Measurements from ENCODE around the gene YAF2.
"Not testable (repeated sequence)": the region's sequence is repeated elsewhere in the genome, so short reads cannot be mapped to it uniquely, and the experiment has no call there.

Gene YAF2

DNA sequence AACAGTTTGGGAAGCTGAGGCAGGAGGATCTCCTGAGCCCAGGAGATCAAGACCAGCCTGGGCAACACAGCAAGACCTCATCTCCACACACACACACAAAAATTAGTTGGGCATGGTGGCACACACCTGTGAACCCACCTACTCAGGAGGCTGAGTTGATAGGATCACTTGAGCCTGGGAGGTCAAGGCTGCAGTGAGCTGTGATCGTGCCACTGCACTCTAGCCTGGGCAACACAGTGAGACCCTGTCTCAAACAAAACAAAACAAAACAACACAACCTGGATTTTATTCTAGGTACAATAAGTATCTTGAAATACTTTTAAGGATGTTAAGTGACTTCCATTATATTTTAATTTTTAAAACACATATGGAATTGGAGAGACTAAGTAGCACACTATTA, 45.8 kb downstream of the YAF2 start:
- no peak for DNase-seq

DNA sequence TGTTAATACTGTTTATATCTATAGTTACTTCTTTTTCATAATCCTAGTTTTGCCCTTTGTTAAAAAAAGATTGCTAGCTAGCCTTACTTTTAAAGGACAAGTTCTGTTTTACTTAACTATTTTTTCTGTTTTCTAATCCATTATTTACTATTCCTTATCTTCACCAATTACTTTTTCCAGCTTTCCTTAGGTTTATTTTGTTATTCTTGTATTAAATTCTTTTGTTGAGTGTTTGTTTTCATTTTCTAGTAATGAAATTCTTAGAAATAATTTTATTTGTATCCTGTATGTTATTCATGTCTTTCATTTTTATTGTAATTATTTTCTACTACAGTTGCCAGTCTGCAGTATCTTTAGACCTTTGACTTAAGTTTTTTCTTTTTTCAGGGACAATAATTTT, 47.7 kb downstream of the YAF2 start:
- no peak for DNase-seq

DNA sequence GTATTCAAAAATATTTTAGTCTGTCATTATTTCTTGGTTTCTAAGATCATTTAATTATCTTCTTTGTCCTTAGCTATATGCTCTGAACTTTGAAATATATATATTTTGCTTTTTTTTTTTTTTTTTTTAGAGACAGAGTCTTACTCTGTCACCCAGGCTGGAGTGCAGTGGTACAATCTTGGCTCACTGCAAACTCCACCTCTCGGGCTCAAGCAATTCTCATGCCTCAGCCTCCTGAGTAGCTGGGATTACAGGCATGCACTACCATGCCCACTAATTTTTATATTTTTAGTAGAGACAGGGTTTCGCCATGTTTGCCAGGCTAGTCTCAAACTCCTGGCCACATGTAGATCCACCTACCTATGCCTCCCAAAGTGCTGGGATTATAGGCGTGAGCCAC, 49.8 kb downstream of the YAF2 start:
- not testable (repeated sequence) for DNase-seq

DNA sequence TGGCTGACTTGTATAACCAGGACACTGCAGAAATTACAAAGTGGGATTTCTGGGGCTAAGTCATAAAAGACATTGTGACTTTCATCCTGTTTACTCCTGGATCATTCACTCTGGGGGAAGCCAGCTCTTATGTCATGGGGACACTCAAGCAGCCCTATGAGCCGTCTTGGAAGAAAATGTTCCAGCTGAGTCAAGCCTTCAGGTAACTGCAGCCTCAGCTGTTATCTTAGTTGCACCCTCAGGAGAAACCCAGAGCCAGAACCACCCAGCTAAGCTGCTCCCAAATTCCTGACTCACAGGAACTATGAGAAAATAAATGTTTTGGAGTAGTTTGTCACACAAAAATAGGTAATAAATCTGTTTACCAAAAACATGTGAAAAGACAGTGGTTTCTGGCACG, 50.2 kb downstream of the YAF2 start:
- DNase-seq = no peak

DNA sequence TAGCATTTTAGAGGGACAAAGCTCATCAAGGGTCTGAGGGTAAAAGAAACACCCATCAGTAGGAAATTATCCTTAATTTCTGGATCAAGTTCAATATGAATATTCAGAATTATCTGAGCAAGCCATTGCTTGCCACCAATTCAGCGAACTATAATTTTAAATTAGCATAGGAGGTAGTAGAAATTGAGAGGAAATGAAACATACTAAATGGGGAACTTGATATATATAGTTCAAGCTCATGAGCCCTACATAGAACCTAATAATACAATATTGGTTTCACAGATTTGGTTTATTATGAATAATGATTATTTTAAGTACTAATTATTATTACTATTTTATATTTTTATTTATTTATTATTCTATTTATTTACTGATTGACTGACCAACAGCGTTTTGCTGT, 51.3 kb downstream of the YAF2 start:
- no peak for DNase-seq

DNA sequence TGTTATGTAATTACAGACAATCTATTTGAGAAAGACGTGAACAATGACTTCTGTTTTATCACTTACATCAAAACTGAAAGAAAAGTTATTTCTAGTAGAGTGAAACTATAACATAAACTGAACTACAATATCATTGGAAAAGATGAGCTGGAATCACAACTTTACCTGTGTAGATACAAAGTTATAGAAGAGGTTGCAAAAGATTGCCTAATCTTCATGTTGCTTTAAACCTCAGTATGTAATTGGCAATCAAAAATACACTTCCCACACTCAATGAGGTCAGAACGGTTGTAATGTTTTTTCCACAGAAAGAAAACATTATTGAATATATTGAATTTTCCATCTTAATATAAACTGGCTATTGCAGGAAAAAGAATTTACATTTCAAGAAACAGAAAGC, 55.7 kb downstream of the YAF2 start:
- DNase-seq = no peak

DNA sequence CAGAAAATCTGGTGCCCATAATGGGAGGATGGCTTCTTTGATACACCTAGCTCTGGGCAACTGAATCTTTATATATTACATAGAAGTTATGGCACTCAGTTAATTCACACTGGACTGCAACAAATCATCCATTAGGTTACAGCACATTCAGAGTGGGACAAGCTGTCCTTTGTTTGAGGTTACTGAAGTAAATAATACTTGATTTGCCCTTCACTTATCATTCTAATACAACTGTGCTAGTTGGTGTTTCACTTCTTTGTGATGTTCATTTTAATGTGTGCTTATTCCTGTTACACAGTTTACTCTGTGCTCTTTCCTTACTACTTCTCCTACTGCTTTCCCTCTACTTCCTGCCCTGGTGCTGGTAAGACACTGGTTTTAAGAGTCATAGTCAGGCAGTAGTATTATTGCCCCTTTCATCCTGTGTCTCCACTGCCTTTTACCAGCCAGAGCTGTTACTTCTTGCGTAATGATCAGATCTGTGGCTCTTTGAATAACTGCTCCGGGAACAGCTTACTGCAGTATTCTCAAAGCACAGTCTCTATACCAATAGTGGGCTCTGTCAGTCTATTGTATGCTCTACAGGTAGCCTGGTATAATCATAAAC, 57.0 kb downstream of the YAF2 start:
- DNase-seq = no peak

DNA sequence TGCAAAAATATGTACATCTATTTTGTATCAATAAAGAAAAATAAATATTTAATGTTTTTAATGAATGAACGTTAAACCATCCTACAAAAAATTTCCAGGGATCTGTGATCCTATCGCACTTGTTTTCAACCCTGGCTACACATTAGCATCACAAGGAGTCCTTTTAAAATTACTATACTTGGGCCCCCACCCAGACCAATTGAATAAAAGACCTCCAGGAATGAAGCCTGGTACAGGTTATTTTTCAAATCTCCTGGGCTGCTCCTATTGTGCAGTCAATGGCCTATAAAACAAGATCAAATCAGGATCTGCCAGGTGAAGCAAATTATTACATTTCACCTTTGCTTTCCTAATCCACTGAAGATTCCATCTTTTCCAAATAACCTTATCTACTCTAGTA, 59.9 kb downstream of the YAF2 start:
- no peak for DNase-seq

DNA sequence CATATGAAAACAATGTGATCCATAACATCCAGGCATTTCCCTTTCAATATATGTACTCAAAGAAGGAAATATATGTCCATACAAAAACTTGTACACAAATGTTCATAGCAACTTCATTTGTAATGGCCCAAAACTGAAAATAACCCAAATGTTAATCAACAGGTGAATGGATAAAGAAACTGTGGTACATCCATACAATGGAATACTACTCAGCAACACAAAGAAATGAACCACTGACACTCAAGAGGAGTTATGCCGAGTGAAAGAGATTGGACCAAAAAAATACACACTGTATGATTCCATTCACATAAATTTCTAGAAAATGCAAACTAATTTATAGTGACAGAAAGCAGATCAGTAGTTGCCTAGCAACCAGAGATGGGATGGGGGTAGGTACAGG, 63.1 kb downstream of the YAF2 start:
- no peak for DNase-seq

DNA sequence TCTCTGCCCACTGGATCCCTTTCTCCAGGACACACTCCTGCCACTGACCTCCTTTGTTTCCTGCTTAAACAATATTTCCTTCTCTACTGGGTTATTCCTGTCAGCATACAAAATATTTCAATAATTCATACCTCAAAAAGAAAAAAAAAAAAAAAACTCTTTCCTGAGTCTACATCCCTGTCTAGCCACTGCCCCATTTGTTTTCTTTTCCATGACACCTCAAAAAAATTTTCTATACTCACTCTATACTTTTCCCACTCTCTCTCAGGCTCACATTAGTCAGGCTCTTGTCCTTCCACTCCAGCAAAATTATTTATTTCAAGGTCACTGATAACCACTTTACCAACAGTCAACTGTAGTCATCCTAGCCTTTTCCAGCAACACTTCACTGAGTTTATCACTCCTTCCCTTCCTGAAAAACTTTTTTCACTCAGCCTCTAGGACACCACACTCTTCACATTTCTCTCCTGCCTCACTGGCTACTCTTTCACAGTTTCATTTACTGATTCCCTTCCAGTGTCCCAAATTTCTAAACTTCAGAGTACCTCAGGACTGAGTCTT, 64.0 kb downstream of the YAF2 start:
- DNase-seq = no peak

DNA sequence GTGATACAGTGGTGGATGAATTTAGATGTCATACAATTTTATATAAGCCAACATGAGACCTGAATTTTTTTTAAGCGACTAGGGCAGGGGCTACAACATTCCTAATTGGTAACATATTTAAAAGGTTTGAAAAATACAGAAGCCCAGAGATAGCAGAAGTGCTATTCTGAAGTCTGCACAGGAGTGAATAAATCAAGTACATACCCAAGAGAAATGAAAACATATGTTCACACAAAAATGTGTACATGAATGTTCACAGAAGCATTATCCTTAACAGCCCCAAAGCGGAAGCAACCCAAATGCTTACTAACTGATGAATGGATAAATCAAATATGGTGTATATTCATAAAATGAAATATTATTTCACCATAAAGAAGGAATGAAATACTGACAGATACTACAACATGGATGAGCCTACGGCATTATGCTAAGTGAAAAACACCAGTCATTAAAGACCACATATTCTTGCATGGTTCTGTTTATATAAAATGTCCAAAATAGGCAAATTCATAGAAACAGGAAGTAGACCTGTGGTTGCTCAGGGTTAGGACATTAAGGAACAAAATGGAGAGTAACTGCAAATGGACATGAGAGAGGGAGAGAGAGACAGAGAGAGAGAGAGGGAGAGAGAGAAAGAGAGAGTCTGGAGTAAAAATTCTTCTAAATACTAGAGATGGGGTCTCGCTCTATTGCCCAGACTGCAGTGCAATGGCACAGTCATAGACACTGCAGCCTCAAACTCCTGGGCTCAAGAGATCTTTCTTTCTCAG, 65.4 kb downstream of the YAF2 start:
- no peak for DNase-seq

DNA sequence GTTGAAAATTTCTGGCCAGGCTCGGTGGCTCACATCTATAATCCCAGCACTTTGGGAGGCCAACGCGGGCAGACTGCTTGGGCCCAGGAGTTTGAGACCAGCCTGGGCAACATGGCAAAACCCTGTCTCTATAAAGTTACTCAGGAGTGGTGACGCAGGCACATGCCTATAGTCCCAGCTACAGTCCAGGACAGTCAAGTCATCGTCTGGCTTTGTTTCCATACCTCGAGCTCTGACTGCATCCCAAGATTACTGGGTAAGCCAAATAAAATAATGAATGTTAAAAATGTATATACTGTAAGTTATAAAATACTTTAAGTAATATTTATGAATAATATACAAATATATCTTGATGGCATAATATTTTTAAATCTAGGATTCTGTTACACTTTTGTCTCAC, 70.3 kb downstream of the YAF2 start:
- DNase-seq = no peak

DNA sequence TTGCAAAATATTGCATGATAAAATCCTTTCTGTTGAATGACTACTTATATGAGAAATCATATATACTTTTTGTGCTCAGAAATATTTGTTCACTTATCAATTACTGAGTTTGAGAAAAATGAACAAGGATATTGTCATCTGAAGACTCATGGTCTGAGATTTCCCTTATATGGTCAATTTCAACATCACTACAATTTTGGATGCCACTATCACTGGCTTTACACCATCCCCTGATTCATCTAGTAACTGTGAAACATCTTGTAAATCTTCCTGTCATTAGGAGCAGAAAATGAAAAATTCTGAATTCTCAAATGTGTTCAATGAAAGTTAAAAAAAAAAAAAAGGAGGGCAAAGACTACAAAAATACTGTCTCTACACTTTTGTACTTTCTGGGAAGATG, 71.5 kb downstream of the YAF2 start:
- no peak for DNase-seq

DNA sequence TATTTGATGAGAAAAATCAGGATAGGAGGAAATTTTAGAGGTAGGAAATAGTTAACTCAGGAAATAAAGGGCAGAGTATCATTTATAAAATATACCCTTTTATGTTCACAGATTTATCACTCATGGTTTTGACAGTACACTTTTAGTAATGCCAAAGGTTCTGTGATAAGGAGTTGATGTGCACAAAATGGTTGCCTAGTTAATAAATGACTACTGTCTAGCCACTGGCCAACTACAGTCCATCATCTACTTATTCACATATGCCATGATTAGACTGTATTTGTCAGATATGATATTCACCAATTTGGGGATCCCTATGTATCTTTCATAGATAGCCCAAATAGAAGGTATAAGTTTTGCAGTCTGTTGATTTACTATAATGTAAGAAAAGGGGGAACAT, 74.1 kb downstream of the YAF2 start:
- no peak for DNase-seq

DNA sequence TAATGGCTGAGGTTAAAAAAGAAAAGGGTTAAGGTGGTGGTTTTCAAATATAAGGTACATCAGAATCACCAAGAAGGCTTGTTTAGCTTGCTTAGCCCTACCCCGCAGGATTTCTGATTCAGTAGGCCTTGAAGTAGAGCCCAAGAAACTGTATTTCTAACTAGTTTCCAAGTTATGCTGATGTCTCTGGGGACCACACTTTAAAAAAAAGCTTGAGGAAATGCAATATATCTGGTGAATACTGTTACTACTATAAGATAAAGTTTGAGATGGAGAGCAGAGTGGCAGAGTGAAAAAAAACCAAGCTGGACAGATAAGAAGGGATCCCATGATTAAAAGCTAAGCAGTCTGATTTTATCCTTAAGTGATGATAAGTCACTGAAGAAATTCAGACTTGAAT, 75.1 kb downstream of the YAF2 start:
- DNase-seq = no peak

DNA sequence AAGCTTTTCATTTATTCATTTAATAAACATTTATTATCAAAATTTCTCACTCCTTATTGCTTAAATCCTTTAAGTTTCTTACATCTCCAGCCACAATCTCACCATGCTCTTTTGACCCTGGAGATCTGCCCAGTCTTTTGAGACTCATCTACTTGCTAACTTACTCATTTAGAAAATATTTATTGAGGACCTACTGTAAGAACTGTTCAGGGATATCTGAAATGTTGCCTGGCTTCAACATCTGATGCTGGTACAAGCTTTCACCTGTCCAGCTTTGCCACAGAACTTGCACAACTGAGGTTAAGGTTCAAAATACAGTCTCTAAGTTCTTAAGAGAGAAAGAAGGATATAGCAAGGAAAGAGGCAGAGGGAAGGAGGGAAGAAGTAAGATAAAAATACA, 75.9 kb downstream of the YAF2 start:
- no peak for DNase-seq

DNA sequence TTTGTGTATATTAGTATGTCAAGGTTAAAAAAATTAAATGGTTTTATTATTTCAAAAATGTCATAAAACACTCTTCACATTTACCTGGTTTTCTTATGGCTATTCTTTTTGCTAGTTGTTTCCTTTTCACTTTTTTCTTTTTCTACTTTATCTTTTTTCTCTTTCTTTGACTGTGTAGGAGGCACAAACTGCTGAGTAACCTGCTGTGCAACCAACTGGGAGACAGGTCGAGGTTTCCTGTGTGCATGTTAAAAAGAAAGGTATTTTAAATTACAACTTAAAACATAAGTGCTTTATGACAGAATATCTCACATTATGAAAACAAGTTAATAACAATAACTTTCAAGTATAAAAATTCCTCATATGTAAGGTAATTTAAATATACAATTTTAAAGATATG, 76.5 kb downstream of the YAF2 start:
- no peak for DNase-seq

DNA sequence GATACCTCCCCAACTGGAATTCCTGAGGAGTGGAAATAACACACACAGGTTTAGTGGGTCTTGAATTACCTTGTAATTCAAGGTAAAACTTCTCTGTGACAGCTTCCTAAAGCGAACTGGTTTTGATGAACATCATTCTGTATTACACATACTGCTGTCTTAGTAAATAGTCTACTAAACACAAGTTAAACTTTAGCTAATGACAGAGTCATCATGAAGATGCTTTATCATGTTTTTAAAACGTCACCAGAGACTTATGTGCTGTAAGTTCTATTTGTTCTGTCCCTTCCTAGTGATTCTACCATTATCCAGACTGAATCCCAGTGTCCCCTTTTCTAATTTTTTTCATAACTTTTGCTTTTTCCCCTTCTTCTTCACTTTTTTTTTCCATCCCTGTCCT, 81.8 kb downstream of the YAF2 start:
- no peak for DNase-seq

DNA sequence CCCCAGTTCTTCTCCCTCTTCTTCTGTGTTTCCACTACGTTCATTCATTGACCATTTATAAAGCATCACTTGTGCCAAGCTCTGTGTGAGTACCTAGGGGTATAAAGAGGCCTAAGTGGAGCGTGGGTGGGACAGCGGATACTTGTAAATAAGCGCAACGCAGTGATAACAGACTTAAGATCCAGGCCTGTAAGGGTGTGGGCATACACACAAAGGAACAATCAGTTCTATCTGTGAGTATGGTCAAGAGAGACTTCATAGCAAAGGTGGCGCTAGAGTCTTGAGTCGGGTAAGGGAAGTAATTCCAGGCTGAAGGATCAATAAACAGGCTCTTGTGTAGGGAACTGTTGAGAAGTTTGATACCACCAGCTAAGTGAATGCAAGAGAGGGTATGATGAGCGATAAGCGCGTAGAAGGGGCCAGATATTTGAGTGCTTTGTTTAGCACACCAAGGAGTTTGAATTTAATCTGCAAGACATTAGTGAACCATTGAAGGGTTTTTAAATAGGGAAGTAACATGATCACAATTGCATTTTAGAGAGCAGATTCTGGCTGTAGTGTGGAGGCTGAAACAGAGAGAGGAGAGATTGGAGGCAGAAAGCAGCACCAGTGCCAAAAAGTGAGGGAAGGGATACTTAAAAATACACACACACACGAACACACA, 92.4 kb downstream of the YAF2 start:
- DNase-seq = no peak

DNA sequence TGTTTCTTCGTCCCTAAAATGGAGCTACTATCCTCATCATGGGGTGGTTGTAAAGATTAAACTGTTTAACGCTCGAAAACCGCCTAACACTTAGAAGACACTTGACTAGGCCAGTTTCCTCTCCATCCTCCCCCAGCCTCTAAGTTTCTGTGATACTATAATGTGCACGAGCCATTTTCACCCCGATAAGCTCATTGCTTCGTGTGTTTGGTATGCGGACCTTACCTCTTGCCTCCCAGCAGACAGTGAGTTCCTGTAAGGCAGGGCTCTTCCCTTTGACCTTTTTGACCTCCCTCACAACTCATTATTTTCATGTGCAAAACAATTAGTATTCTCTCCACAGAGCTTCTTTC, 92.9 kb downstream of the YAF2 start:
- no peak for DNase-seq

DNA sequence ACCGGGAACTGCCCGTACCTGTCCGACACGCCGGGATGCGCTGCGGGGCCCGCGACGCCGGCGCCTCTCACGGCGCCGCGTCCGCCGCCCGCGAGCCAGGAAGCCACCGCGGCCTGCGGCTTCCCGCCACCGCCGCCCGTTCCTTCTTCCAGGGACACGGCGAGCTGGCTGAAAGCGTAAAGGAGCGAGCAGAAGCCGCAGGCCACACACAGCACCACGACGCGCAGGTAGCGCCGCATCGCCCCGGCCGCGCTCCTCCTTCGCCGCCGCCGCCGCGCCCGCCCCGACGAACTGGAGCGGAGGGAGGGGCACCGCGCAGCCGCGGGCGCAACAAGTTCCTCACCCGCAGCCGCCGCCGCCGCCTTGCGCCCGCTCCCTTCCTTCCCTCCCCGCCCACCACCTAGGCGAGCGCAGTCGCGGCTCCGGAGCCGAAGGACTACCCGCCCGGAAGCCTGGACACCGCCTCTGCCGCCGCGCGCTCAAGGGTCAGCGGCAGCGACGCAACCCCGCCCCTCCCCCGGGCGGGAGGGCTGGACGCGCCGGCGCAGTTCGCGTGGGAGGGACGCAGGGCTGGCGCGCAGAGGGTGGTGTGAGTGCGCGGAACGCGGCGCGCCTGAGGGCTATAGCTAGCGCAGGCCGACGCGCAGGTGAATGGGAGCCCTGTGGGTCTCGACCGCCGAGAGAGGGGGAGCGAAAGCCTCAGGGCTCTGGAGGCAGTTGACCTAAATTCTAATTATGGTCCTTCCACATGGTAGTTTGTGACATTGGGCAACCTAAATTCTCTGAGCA, 93.4 kb downstream of the YAF2 start, which contains the start of gene GXYLT1:
Gene GXYLT1 (minus strand): TSS at position 467 of the 789 bp plus-strand sequence. CDS start 228 bp downstream, at position 239.
- peak; percentile 22 for DNase-seq

DNA sequence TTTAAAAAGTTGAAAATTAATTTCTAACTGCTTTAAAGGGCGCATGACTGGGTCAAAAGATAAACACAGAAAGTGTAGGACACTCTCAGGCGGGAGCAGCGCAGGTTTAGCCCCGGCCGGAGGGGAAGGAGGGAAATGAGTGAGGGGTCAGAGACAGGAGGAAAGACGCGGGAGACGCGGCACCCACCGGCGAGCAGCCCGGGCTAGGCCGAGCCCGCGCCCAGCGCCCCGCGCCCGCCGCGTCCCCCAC, 94.0 kb downstream of the YAF2 start:
- DNase-seq = no peak

DNA sequence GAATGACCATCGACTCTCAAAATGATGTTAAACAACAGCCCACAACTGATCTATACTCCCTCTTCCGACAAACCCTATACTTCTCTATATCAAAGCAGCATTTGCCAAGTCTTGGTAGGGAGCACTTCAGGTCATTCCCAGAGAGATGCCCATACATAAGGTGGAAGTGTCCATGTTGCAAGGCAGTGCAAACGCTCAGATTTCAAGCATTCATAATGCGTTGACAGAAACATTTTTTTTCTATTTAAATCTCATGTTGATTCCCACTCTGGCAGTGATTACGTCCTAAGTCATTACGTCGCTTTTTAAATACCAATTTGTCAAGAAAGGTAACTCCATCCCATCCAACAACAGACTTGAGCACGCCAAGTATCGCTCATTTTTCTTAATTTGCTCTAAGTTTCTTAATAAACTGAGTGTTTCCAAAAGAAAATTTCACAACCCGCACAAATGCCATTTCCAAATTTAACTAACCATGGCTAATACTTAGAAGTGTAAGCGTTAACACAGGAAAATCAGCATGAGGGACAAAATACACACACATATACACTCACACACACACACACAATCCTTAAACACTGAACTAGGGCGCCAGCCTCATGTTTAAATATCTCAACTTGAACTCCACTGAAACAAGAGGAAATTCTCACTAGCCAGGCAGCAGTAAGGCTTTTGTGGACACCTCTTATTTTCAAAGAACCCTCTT, 94.4 kb downstream of the YAF2 start:
- no peak for DNase-seq

All from NCI-H1694 (cell line).